GM12873 (cell line): ENCODE measurements around the gene NRG2.

Source experiments
- CTCF ChIP-seq: IDR thresholded peaks from 2 replicates; pipeline ENCODE4 v1.5.1; 2012; ENCODE audit warnings: low read depth, mild to moderate bottlenecking, moderate library complexity, low read length, control low read depth; ENCODE audit not compliant: insufficient read depth; ENCODE audit errors: missing control alignments

Gene NRG2

GRCh38 chr5:139812323-139812722, 230.8 kb downstream of the NRG2 start:
- no peak for TF ChIP-seq CTCF

GRCh38 chr5:139811274-139811607, 231.9 kb downstream of the NRG2 start:
- TF ChIP-seq CTCF: no peak

GRCh38 chr5:139810341-139811273, 232.5 kb downstream of the NRG2 start:
- no peak for TF ChIP-seq CTCF

GRCh38 chr5:139809331-139809810, 233.7 kb downstream of the NRG2 start:
- TF ChIP-seq CTCF: no peak

GRCh38 chr5:139808481-139809330, 234.4 kb downstream of the NRG2 start:
- TF ChIP-seq CTCF: no peak

- no peak for TF ChIP-seq CTCF
These were observed 235.5 kb downstream of the NRG2 start for GRCh38 chr5:139807647-139808030.
